ENCODE results near the gene NCK2. TPM values are rescaled to one million over a fixed set of nuclear protein-coding genes. Genes with fewer than 3 reads are reported as not detected.
A peak's percentile ranks its signal among the peaks of the same experiment; 100 is the strongest.

NCK2 gene
- total RNA-seq, 1 experiment from 2014 or later, result 45.4 TPM

DNA sequence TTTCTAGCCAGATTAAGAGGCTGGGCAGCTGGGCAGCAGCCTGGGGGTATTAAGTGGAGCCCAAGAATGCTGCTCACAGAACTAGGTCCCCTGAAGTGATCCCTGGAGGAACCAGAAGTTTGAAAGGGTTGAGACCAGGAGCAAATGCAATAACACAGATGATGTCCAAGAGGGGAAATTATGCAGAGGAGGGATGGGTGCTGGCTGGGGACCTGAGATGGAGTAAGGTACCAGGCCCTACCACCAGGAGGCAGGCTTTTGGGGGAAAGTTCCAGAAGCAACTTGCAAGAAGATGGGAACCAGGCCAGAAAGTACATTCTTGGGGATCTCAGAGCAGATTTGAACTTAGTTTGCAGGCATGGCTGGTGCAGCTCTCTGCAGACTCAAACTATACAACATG is 175.1 kb downstream of the NCK2 start:
- Histone ChIP-seq H3K27ac (ENCODE audit: low read length) (peak overlapping the region; percentile 84), H2AFZ (ENCODE audit: low read length) (no peak overlapping the region)
- intact Hi-C loops (cut with micrococcal nuclease), result loop anchor here (5.0 kb wide), 1 partner anchor 138 kb away; no protein-coding TSS in a partner anchor

DNA sequence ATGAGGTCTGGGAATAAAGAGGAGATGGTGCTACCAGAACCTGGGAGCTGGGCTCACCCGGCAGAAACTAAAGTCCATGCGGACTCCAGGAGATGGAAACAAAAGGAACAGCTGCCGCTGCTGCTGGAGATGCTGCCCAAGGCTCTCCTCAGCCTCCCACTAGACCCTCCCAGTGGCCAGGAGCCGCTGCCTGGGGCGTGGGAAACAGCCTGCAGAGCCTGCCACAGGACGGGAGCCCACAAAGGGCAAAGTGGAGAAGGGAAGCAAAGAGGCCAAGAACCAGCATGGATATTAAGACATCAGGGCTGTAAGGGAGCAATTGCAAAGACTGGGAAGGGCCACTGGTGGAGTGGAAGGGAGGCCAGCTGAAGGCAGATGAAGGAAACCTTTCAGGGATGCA is 179.6 kb downstream of the NCK2 start:
- intact Hi-C loops (cut with micrococcal nuclease), result no loop called here
- H3K79me2 ChIP-seq (ENCODE audit: low read length), result no peaks in the 10 kb centered on the region
- ChIA-PET CTCF (no interaction called here), POLR2A (ENCODE audit: unreplicated experiment) (no interaction called here)
- no TSS peak for BruUV-seq (replicated peaks)
- H3K4me3 ChIP-seq (ENCODE audit: low read length), result no peak overlapping the region
- no peak overlapping the region for H2AFZ ChIP-seq (ENCODE audit: low read length)
- H3F3A ChIP-seq (ENCODE audit: low read length, unreplicated experiment), result no peaks in the 10 kb centered on the region
- peaks cover 22% of the 10 kb centered on the region for H3K4me1 ChIP-seq (ENCODE audit: insufficient read depth, low read length)
- H3K9me3 ChIP-seq (ENCODE audit: low read length), result no peaks in the 10 kb centered on the region
- TF ChIP-seq EZH2phosphoT487 (IDR thresholded peaks at IDR 0.05; ENCODE audit: borderline replicate concordance, low read length) (no peak), EZH2 (IDR thresholded peaks at IDR 0.05; ENCODE audit: low read length, unreplicated experiment) (no peak)
- TF ChIP-seq, protein P1, sequence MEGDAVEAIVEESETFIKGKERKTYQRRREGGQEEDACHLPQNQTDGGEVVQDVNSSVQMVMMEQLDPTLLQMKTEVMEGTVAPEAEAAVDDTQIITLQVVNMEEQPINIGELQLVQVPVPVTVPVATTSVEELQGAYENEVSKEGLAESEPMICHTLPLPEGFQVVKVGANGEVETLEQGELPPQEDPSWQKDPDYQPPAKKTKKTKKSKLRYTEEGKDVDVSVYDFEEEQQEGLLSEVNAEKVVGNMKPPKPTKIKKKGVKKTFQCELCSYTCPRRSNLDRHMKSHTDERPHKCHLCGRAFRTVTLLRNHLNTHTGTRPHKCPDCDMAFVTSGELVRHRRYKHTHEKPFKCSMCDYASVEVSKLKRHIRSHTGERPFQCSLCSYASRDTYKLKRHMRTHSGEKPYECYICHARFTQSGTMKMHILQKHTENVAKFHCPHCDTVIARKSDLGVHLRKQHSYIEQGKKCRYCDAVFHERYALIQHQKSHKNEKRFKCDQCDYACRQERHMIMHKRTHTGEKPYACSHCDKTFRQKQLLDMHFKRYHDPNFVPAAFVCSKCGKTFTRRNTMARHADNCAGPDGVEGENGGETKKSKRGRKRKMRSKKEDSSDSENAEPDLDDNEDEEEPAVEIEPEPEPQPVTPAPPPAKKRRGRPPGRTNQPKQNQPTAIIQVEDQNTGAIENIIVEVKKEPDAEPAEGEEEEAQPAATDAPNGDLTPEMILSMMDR (conservative IDR thresholded peaks at IDR 0.05; ENCODE audit: low read depth, low read length), result no peak
- H3K4me2 ChIP-seq (ENCODE audit: low read length), result no peak overlapping the region
- H3K27me3 ChIP-seq (ENCODE audit: low read length), result no peaks in the 10 kb centered on the region
- H3K9me2 ChIP-seq (replicated peaks; ENCODE audit: low read length), result no peaks in the 10 kb centered on the region
- H4K20me1 ChIP-seq (ENCODE audit: low read length), result no peaks in the 10 kb centered on the region
- H3K36me3 ChIP-seq (ENCODE audit: low read depth, low read length), result no peaks in the 10 kb centered on the region
- no peak overlapping the region for H3K9ac ChIP-seq (ENCODE audit: low read length)
- DNase-seq (no peak), ATAC-seq (no peak)
- H3K27ac ChIP-seq (ENCODE audit: low read length), result no peak overlapping the region

More for the DNA sequence above, 175.1 kb downstream of the NCK2 start:
- peak; percentile 61 for DNase-seq
- no peaks in the 10 kb centered on the region for H4K20me1 ChIP-seq (ENCODE audit: low read length)
- peaks cover 25% of the 10 kb centered on the region for H3K4me1 ChIP-seq (ENCODE audit: insufficient read depth, low read length)
- ChIA-PET CTCF (interaction anchor here (0.6 kb wide), 1 partner anchor 662 kb away, joined by 7 read pairs; no protein-coding TSS in a partner anchor), POLR2A (ENCODE audit: unreplicated experiment) (no interaction called here)
- peak overlapping the region; percentile 53 for H3K4me2 ChIP-seq (ENCODE audit: low read length)
- H3K4me3 ChIP-seq (ENCODE audit: low read length), result no peak overlapping the region
- no peaks in the 10 kb centered on the region for H3K9me2 ChIP-seq (replicated peaks; ENCODE audit: low read length)
- peak overlapping the region; percentile 33; the same call in 1 of the 2 replicates for H3K9ac ChIP-seq (ENCODE audit: low read length)
- H3F3A ChIP-seq (ENCODE audit: low read length, unreplicated experiment), result no peaks in the 10 kb centered on the region
- TF ChIP-seq, protein P1 (conservative IDR thresholded peaks at IDR 0.05; ENCODE audit: low read depth, low read length), result peak; percentile 68
- no peak for TF ChIP-seq EZH2phosphoT487 (IDR thresholded peaks at IDR 0.05; ENCODE audit: borderline replicate concordance, low read length)
- TF ChIP-seq EZH2 (IDR thresholded peaks at IDR 0.05; ENCODE audit: low read length, unreplicated experiment), result no peak
- H3K79me2 ChIP-seq (ENCODE audit: low read length), result no peaks in the 10 kb centered on the region
- no peaks in the 10 kb centered on the region for H3K9me3 ChIP-seq (ENCODE audit: low read length)
- no TSS peak for BruUV-seq (replicated peaks)
- peak; percentile 41 for ATAC-seq
- H3K27me3 ChIP-seq (ENCODE audit: low read length), result no peaks in the 10 kb centered on the region
- no peaks in the 10 kb centered on the region for H3K36me3 ChIP-seq (ENCODE audit: low read depth, low read length)

DNA sequence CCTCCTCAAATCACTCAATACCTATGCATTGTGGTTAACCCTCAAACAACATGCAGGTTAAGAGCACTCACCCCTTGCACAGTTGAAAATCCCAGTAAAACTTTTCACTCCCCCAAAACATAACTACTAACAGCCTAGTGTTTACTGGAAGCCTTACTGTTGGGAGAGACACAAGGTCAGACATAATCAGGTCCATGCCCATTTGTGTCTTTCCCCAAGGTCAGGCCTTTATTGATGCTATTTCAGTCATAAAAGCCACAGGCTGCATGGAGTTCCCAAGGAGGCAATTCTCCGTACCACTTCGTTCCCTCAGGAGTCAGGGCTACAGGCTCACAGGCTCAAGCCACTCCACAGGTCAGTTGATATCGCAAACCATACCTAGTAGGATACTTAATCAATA is 180.2 kb downstream of the NCK2 start:
- Histone ChIP-seq H3K4me2 (ENCODE audit: low read length) (no peak overlapping the region), H3K9me2 (replicated peaks; ENCODE audit: low read length) (no peaks in the 10 kb centered on the region), H2AFZ (ENCODE audit: low read length) (no peak overlapping the region), H3K9ac (ENCODE audit: low read length) (no peak overlapping the region), H3F3A (ENCODE audit: low read length, unreplicated experiment) (no peaks in the 10 kb centered on the region), H3K9me3 (ENCODE audit: low read length) (no peaks in the 10 kb centered on the region), H3K27me3 (ENCODE audit: low read length) (no peaks in the 10 kb centered on the region), H4K20me1 (ENCODE audit: low read length) (no peaks in the 10 kb centered on the region), H3K79me2 (ENCODE audit: low read length) (no peaks in the 10 kb centered on the region), H3K36me3 (ENCODE audit: low read depth, low read length) (no peaks in the 10 kb centered on the region), H3K27ac (ENCODE audit: low read length) (no peak overlapping the region), H3K4me1 (ENCODE audit: insufficient read depth, low read length) (peaks cover 16% of the 10 kb centered on the region), H3K4me3 (ENCODE audit: low read length) (no peak overlapping the region)
- ATAC-seq (no peak), DNase-seq (no peak)
- BruUV-seq (replicated peaks), result no TSS peak
- CTCF ChIA-PET, result no interaction called here
- intact Hi-C loops (cut with micrococcal nuclease), result no loop called here
- POLR2A ChIA-PET (ENCODE audit: unreplicated experiment), result no interaction called here
- TF ChIP-seq EZH2phosphoT487 (IDR thresholded peaks at IDR 0.05; ENCODE audit: borderline replicate concordance, low read length) (no peak), EZH2 (IDR thresholded peaks at IDR 0.05; ENCODE audit: low read length, unreplicated experiment) (no peak)
- TF ChIP-seq, protein P1 (conservative IDR thresholded peaks at IDR 0.05; ENCODE audit: low read depth, low read length), result no peak
